K562 (cell line): Measurements from ENCODE around the gene ATF4. TPM values are rescaled to one million over a fixed set of nuclear protein-coding genes. Genes with fewer than 3 reads are reported as not detected.

ENCODE experiments used
- CREB5 ChIP-seq: fragments of 250-450 bp; sonication (Bioruptor Pico); IDR thresholded peaks from 2 replicates; pipeline ENCODE4 v1.5.0; 2020; ENCODE audit warnings: mild to moderate bottlenecking
- CTBP1 ChIP-seq: fragments of 450-650 bp; IDR thresholded peaks from 2 replicates; pipeline ENCODE4 v1.6.1; 2016; ENCODE audit warnings: borderline replicate concordance
- FOXK1 ChIP-seq: sonication (generic); formaldehyde crosslinking; IDR thresholded peaks from 2 replicates; pipeline ENCODE4 v1.8.0; 2022; ENCODE audit warnings: missing genetic modification reagents, mild to moderate bottlenecking, borderline replicate concordance
- HOXB6 ChIP-seq: fragments of 250-450 bp; sonication (Bioruptor Pico); IDR thresholded peaks from 2 replicates; pipeline ENCODE4 v1.5.1; 2022; ENCODE audit warnings: mild to moderate bottlenecking, borderline replicate concordance
- MTF1 ChIP-seq: fragments of 250-450 bp; sonication (Bioruptor Pico); IDR thresholded peaks from 2 replicates; pipeline ENCODE4 v1.9.0; 2021; ENCODE audit warnings: moderate library complexity, mild to moderate bottlenecking, inconsistent platforms, borderline replicate concordance
- POLR2G ChIP-seq: fragments of 200-400 bp; formaldehyde crosslinking; IDR thresholded peaks from 2 replicates; pipeline ENCODE4 v1.6.1; 2017; ENCODE audit warnings: low read depth, mild to moderate bottlenecking, antibody characterized with exemption, low read length, moderate library complexity
- ZC3H11A ChIP-seq: IDR thresholded peaks from 2 replicates; pipeline ENCODE4 v1.6.1; 2012; ENCODE audit warnings: low read depth, low read length, improper control_type of control experiment
- ZNF518B ChIP-seq: fragments of 250-450 bp; sonication (Bioruptor Pico); IDR thresholded peaks from 2 replicates; pipeline ENCODE4 v1.5.0; 2021; ENCODE audit warnings: mild to moderate bottlenecking, moderate library complexity
- polyA plus RNA-seq, 8 experiments: library from polyadenylated mRNA; depleted of rRNA in 4 of 8; stranded (reverse) in 5 of 8; unstranded in 3 of 8; fragments of >200 nt; fragmentation: Nextera tagmentation in 2 of 8; fragmentation: Illumina TruSeq in 1 of 8; extraction: Ambion mirVana in 2 of 8; extraction: Trizol in 1 of 8; gene quantifications; 2 replicates each; pipeline versions ENCODE4 v1.2.1 to v1.2.3, GENCODE V29; 2011 to 2014; ENCODE audit warnings: inconsistent platforms in 1 of 8, missing spikeins in 1 of 8
- total RNA-seq, 7 experiments: library from RNA; depleted of rRNA in 6 of 7; stranded (reverse); fragments of >200 nt in 6 of 7; fragmentation: Illumina TruSeq in 2 of 7; extraction: Trizol in 2 of 7; gene quantifications; 2 replicates each; pipeline versions ENCODE4 v1.2.1 to v1.2.3, GENCODE V29; 2011 to 2021; ENCODE audit warnings: low replicate concordance in 1 of 7
- TF ChIP-seq, protein P1 (sequence below): fragments of 450-650 bp; IDR thresholded peaks from 2 replicates; pipeline ENCODE4 v1.6.1; 2016; ENCODE audit warnings: mild to moderate bottlenecking
- TF ChIP-seq, protein P2 (sequence below): fragments of 250-450 bp; sonication (Bioruptor Pico); IDR thresholded peaks from 2 replicates; pipeline ENCODE4 v1.9.0; 2021; ENCODE audit warnings: mild to moderate bottlenecking, inconsistent platforms
- TF ChIP-seq, protein P3 (sequence below): fragments of 450-650 bp; formaldehyde crosslinking; IDR thresholded peaks from 2 replicates; pipeline ENCODE4 v1.4.0; 2022; ENCODE audit warnings: missing genetic modification characterization
- TF ChIP-seq, protein P4 (sequence below), 2 experiments: fragments of 450-650 bp in 1 of 2; IDR thresholded peaks; 2 replicates each; pipeline ENCODE4 v1.6.1; 2011 to 2017; ENCODE audit warnings: low read depth in 2 of 2, antibody characterized with exemption in 1 of 2, borderline replicate concordance in 1 of 2, low read length in 1 of 2, mild to moderate bottlenecking in 1 of 2, mixed read lengths in 1 of 2; ENCODE audit not compliant: control insufficient read depth in 1 of 2

Gene ATF4
- total and polyA plus RNA-seq, 9 of the 15 experiments (the other 6 are each of a cell fraction or from before 2014, with no cell fraction given), result 93.1 to 723 (median 355) TPM

GRCh38 chr22:39519681-39520225 is 609 bp upstream of the ATF4 start (continued):
- TF ChIP-seq ZC3H11A (no peak), CREB5 (CRISPR knock-in tag) (no peak), FOXK1 (CRISPR knock-in tag) (no peak), POLR2G (peak; percentile 82), HOXB6 (no peak), CTBP1 (no peak), ZNF518B (no peak), MTF1 (CRISPR knock-in tag) (no peak)
- TF ChIP-seq, protein P1, sequence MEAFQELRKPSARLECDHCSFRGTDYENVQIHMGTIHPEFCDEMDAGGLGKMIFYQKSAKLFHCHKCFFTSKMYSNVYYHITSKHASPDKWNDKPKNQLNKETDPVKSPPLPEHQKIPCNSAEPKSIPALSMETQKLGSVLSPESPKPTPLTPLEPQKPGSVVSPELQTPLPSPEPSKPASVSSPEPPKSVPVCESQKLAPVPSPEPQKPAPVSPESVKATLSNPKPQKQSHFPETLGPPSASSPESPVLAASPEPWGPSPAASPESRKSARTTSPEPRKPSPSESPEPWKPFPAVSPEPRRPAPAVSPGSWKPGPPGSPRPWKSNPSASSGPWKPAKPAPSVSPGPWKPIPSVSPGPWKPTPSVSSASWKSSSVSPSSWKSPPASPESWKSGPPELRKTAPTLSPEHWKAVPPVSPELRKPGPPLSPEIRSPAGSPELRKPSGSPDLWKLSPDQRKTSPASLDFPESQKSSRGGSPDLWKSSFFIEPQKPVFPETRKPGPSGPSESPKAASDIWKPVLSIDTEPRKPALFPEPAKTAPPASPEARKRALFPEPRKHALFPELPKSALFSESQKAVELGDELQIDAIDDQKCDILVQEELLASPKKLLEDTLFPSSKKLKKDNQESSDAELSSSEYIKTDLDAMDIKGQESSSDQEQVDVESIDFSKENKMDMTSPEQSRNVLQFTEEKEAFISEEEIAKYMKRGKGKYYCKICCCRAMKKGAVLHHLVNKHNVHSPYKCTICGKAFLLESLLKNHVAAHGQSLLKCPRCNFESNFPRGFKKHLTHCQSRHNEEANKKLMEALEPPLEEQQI, result no peak
- TF ChIP-seq, protein P2, sequence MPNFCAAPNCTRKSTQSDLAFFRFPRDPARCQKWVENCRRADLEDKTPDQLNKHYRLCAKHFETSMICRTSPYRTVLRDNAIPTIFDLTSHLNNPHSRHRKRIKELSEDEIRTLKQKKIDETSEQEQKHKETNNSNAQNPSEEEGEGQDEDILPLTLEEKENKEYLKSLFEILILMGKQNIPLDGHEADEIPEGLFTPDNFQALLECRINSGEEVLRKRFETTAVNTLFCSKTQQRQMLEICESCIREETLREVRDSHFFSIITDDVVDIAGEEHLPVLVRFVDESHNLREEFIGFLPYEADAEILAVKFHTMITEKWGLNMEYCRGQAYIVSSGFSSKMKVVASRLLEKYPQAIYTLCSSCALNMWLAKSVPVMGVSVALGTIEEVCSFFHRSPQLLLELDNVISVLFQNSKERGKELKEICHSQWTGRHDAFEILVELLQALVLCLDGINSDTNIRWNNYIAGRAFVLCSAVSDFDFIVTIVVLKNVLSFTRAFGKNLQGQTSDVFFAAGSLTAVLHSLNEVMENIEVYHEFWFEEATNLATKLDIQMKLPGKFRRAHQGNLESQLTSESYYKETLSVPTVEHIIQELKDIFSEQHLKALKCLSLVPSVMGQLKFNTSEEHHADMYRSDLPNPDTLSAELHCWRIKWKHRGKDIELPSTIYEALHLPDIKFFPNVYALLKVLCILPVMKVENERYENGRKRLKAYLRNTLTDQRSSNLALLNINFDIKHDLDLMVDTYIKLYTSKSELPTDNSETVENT (CRISPR knock-in tag), result peak; percentile 64; the same call in 1 of the 2 replicates
- TF ChIP-seq, protein P3, sequence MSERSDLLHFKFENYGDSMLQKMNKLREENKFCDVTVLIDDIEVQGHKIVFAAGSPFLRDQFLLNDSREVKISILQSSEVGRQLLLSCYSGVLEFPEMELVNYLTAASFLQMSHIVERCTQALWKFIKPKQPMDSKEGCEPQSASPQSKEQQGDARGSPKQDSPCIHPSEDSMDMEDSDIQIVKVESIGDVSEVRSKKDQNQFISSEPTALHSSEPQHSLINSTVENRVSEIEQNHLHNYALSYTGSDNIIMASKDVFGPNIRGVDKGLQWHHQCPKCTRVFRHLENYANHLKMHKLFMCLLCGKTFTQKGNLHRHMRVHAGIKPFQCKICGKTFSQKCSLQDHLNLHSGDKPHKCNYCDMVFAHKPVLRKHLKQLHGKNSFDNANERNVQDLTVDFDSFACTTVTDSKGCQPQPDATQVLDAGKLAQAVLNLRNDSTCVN (CRISPR knock-in tag), result no peak
- TF ChIP-seq, protein P4, sequence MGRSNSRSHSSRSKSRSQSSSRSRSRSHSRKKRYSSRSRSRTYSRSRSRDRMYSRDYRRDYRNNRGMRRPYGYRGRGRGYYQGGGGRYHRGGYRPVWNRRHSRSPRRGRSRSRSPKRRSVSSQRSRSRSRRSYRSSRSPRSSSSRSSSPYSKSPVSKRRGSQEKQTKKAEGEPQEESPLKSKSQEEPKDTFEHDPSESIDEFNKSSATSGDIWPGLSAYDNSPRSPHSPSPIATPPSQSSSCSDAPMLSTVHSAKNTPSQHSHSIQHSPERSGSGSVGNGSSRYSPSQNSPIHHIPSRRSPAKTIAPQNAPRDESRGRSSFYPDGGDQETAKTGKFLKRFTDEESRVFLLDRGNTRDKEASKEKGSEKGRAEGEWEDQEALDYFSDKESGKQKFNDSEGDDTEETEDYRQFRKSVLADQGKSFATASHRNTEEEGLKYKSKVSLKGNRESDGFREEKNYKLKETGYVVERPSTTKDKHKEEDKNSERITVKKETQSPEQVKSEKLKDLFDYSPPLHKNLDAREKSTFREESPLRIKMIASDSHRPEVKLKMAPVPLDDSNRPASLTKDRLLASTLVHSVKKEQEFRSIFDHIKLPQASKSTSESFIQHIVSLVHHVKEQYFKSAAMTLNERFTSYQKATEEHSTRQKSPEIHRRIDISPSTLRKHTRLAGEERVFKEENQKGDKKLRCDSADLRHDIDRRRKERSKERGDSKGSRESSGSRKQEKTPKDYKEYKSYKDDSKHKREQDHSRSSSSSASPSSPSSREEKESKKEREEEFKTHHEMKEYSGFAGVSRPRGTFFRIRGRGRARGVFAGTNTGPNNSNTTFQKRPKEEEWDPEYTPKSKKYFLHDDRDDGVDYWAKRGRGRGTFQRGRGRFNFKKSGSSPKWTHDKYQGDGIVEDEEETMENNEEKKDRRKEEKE (IDR thresholded peaks at IDR 0.05; ENCODE audit: borderline replicate concordance in 1 of 2, control insufficient read depth in 1 of 2, low read depth in 2 of 2, low read length in 1 of 2), result no peak
